PC-9 (cell line): ENCODE data around the gene ELOVL7.
"Not testable (repeated sequence)": the region's sequence is repeated elsewhere in the genome, so short reads cannot be mapped to it uniquely, and the experiment has no call there.

Source experiments
- EZH2 ChIP-seq: fragments of 200-600 bp; sonication (generic); IDR thresholded peaks from 2 replicates; pipeline ENCODE4 v1.8.0; 2017; ENCODE audit warnings: antibody characterized with exemption, low read depth
- TF ChIP-seq, protein P1 (sequence below): fragments of 200-600 bp; sonication (generic); conservative IDR thresholded peaks from 2 replicates; pipeline ENCODE4 v1.6.1; 2017; ENCODE audit warnings: mixed run types, antibody characterized with exemption, mild to moderate bottlenecking, moderate library complexity

DNA sequence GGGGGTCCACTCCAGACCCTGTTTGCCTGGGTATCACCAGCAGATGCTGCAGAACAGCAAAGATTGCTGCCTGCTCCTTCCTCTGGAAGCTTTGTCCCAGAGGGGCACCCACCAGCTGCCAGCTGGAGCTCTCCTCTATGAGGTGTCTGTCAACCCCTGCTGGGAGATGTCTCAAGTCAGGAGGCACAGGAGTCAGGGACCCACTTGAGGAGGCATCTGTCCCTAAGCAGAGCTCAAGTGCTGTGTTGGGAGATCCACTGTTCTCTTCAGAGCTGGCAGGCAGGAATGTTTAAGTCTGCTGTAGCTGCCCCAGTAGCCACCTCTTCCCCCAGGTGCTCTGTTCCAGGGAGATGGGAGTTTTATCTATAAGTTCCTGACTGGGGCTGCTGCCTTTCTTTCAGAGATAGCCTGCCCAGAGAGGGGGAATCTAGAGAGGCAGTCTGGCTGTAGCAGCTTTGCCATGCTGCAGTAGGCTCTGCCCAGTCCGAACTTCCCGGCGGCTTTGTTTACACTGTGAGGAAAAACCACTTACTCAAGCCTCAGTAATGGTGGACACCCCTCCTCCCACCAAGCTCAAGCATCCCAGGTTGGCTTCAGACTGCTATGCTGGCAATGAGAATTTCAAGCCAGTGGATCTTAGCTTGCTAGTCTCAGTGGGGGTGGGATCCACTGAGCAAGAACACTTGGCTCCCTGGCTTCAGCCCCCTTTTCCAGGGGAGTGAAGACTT, 128.7 kb downstream of the ELOVL7 start:
- TF ChIP-seq EZH2 = not testable (repeated sequence)
- TF ChIP-seq, protein P1, sequence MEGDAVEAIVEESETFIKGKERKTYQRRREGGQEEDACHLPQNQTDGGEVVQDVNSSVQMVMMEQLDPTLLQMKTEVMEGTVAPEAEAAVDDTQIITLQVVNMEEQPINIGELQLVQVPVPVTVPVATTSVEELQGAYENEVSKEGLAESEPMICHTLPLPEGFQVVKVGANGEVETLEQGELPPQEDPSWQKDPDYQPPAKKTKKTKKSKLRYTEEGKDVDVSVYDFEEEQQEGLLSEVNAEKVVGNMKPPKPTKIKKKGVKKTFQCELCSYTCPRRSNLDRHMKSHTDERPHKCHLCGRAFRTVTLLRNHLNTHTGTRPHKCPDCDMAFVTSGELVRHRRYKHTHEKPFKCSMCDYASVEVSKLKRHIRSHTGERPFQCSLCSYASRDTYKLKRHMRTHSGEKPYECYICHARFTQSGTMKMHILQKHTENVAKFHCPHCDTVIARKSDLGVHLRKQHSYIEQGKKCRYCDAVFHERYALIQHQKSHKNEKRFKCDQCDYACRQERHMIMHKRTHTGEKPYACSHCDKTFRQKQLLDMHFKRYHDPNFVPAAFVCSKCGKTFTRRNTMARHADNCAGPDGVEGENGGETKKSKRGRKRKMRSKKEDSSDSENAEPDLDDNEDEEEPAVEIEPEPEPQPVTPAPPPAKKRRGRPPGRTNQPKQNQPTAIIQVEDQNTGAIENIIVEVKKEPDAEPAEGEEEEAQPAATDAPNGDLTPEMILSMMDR = not testable (repeated sequence)
